A549 (cell line): ENCODE results near the gene CCR5. TPM values are rescaled to one million over a fixed set of nuclear protein-coding genes. Genes with fewer than 3 reads are reported as not detected.

Experiments used
- ATAC-seq, 2 experiments: fragments of 200-7000 bp in 1 of 2; fragments of >200 bp in 1 of 2; cut with Nextera tagmentation in 1 of 2; cut with Tn5 transposase in 1 of 2; 3 replicates each; pipeline versions ENCODE4 v1.8.0 to v1.9.1; 2018 to 2020; ENCODE audit warnings: mild to moderate bottlenecking in 1 of 2, moderate library complexity in 1 of 2
- CTCF ChIA-PET: fragments of 300-600 bp; sonication (Branson Sonifier 250); formaldehyde crosslinking; extraction: SDS; loops from one replicate; lab custom pipeline; 2021; ENCODE audit warnings: antibody characterized with exemption, inconsistent platforms; lab: Yijun Ruan, JAX
- POLR2A ChIA-PET: fragments of 350-600 bp; formaldehyde crosslinking; extraction: SDS; loops from one replicate; lab custom pipeline; 2021; ENCODE audit warnings: antibody characterized with exemption, inconsistent platforms; lab: Yijun Ruan, JAX
- DNase-seq, 2 experiments: peaks; one replicate each; pipeline versions ENCODE4 v3.0.0 to v3.0.0-alpha.2; 2011 to 2016; ENCODE audit warnings: low read depth in 1 of 2, low spot score in 1 of 2
- FAIRE-seq: peaks from 2 replicates; lab custom pipeline; 2011; peaks lifted over from hg19 to GRCh38; lab: Jason Lieb, UNC
- H3K27ac ChIP-seq, 2 experiments: fragments of >200 bp; sonication (Bioruptor Twin); formaldehyde crosslinking; 3 replicates each; pipeline ENCODE4 v1.5.1; 2016 to 2017
- H3K4me1 ChIP-seq: fragments of >200 bp; sonication (Bioruptor Twin); formaldehyde crosslinking; 3 replicates; pipeline ENCODE4 v1.6.1; 2016
- H3K4me2 ChIP-seq: fragments of >200 bp; sonication (Bioruptor Twin); formaldehyde crosslinking; 3 replicates; pipeline ENCODE4 v1.6.1; 2016
- H3K4me3 ChIP-seq: fragments of >200 bp; sonication (Bioruptor Twin); formaldehyde crosslinking; 3 replicates; pipeline ENCODE4 v1.5.1; 2016
- H3K9me3 ChIP-seq: fragments of >200 bp; sonication (Bioruptor Twin); formaldehyde crosslinking; 3 replicates; pipeline ENCODE4 v1.6.1; 2016
- CBX2 ChIP-seq: fragments of 200-600 bp; sonication (generic); IDR thresholded peaks from 2 replicates; pipeline ENCODE4 v1.6.1; 2016; ENCODE audit warnings: low read depth, mild to moderate bottlenecking, borderline replicate concordance
- CHD4 ChIP-seq: fragments of 200-600 bp; sonication (generic); IDR thresholded peaks from 2 replicates; pipeline ENCODE4 v1.6.1; 2016; ENCODE audit warnings: antibody characterized with exemption, mild to moderate bottlenecking, borderline replicate concordance
- EHF ChIP-seq: fragments of 250-450 bp; sonication (Bioruptor Pico); IDR thresholded peaks from 2 replicates; pipeline ENCODE4 v1.5.0; 2020; ENCODE audit warnings: mild to moderate bottlenecking
- FOSB ChIP-seq: fragments of 250-450 bp; sonication (Bioruptor Pico); IDR thresholded peaks from 2 replicates; pipeline ENCODE4 v1.5.0; 2020; ENCODE audit warnings: mild to moderate bottlenecking, moderate library complexity
- FOSL2 ChIP-seq, 2 experiments: fragments of 450-650 bp in 1 of 2; fragments of >200 bp in 1 of 2; sonication (Bioruptor Twin) in 1 of 2; formaldehyde crosslinking; IDR thresholded peaks; 2 replicates each; pipeline versions ENCODE4 v1.5.0 to v1.6.1; 2016 to 2020; ENCODE audit warnings: mild to moderate bottlenecking in 1 of 2, moderate library complexity in 1 of 2
- HEYL ChIP-seq: fragments of 250-450 bp; sonication (Bioruptor Pico); IDR thresholded peaks from 2 replicates; pipeline ENCODE4 v1.8.0; 2021; ENCODE audit warnings: mild to moderate bottlenecking, moderate library complexity
- HOXB5 ChIP-seq: fragments of 250-450 bp; sonication (Bioruptor Pico); IDR thresholded peaks from 2 replicates; pipeline ENCODE4 v1.5.0; 2020; ENCODE audit warnings: mild to moderate bottlenecking, moderate library complexity
- JUNB ChIP-seq: fragments of >200 bp; sonication (Bioruptor Twin); formaldehyde crosslinking; IDR thresholded peaks from 2 replicates; pipeline ENCODE4 v1.6.1; 2016
- MAFK ChIP-seq: fragments of 450-650 bp; IDR thresholded peaks from 2 replicates; pipeline ENCODE4 v1.6.1; 2014; ENCODE audit not compliant: partially characterized antibody
- MAX ChIP-seq: IDR thresholded peaks from 2 replicates; pipeline ENCODE4 v1.6.1; 2012
- MAZ ChIP-seq: fragments of 150-350 bp; IDR thresholded peaks from 2 replicates; pipeline ENCODE4 v1.6.1; 2014; ENCODE audit warnings: antibody characterized with exemption, low read depth, low read length, borderline replicate concordance
- NFE2L2 ChIP-seq: fragments of 150-350 bp; conservative IDR thresholded peaks from 2 replicates; pipeline ENCODE4 v1.6.1; 2014; ENCODE audit warnings: low read length
- NPAS2 ChIP-seq: fragments of 250-450 bp; sonication (Bioruptor Pico); IDR thresholded peaks from 2 replicates; pipeline ENCODE4 v1.8.0; 2022; ENCODE audit warnings: mild to moderate bottlenecking, moderate library complexity, borderline replicate concordance
- NR3C1 ChIP-seq: fragments of >200 bp; sonication (Bioruptor Twin); formaldehyde crosslinking; IDR thresholded peaks from 3 replicates; pipeline ENCODE4 v1.6.1; 2017
- POLR2A ChIP-seq: IDR thresholded peaks from 2 replicates; pipeline ENCODE4 v1.6.1; 2012; ENCODE audit warnings: mild to moderate bottlenecking, low read length
- POLR2AphosphoS2 ChIP-seq: conservative IDR thresholded peaks from 2 replicates; pipeline ENCODE4 v1.6.1; 2012; ENCODE audit warnings: low read length, improper control_type of control experiment, inconsistent platforms
- RAD21 ChIP-seq, 2 experiments: fragments of >200 bp in 1 of 2; sonication (Bioruptor Twin) in 1 of 2; formaldehyde crosslinking in 1 of 2; IDR thresholded peaks in 1 of 2; conservative IDR thresholded peaks in 1 of 2; 2 replicates in 1 of 2; 3 replicates in 1 of 2; pipeline ENCODE4 v1.6.1; 2012 to 2018; ENCODE audit warnings: inconsistent platforms in 1 of 2
- RARB ChIP-seq: fragments of 250-450 bp; sonication (Bioruptor Pico); IDR thresholded peaks from 2 replicates; pipeline ENCODE4 v1.8.0; 2021; ENCODE audit warnings: mild to moderate bottlenecking, moderate library complexity
- RFX5 ChIP-seq: fragments of 450-650 bp; IDR thresholded peaks from 2 replicates; pipeline ENCODE4 v1.7.1; 2014; ENCODE audit warnings: antibody characterized with exemption, mild to moderate bottlenecking, moderate library complexity
- TFCP2L1 ChIP-seq: fragments of 250-450 bp; sonication (Bioruptor Pico); IDR thresholded peaks from 2 replicates; pipeline ENCODE4 v1.5.0; 2021; ENCODE audit warnings: mild to moderate bottlenecking
- ZNF302 ChIP-seq: fragments of 250-450 bp; sonication (Bioruptor Pico); IDR thresholded peaks from 2 replicates; pipeline ENCODE4 v1.9.0; 2021; ENCODE audit warnings: inconsistent platforms, mild to moderate bottlenecking, moderate library complexity
- WGBS: methylation state at CpG from one replicate; pipeline ENCODE4 v1.1.6; 2017; ENCODE audit errors: missing lambda C conversion rate; 5-methylcytosine and 5-hydroxymethylcytosine counted together
- polyA minus RNA-seq: library from RNA; depleted of rRNA, polyadenylated mRNA; stranded (reverse); fragments of >200 nt; gene quantifications from 2 replicates; pipeline ENCODE4 v1.2.3, GENCODE V29; 2011; rRNA and poly(A)+ RNA removed
- polyA plus RNA-seq, 4 experiments: library from polyadenylated mRNA; depleted of rRNA in 3 of 4; stranded (reverse); fragments of >200 nt; fragmentation: RNase III in 1 of 4; extraction: RNeasy Plus Mini Kit Qiagen cat#74134 plus additional on column Dnase treatment in 1 of 4; gene quantifications; 2 replicates in 3 of 4; 3 replicates in 1 of 4; pipeline ENCODE4 v1.2.3, GENCODE V29; 2011 to 2017
- TF ChIP-seq, protein P1 (sequence below): fragments of 250-450 bp; sonication (Bioruptor Pico); IDR thresholded peaks from 2 replicates; pipeline ENCODE4 v1.5.0; 2021; ENCODE audit warnings: mild to moderate bottlenecking, moderate library complexity, borderline replicate concordance

CCR5 gene
- not detected in 2 replicates for polyA plus RNA-seq (2011; rRNA removed)
- not detected in 2 replicates for polyA plus RNA-seq (2012; cell fraction: cytosol; rRNA removed)
- polyA plus RNA-seq (2012; cell fraction: nucleus; rRNA removed): not detected in 2 replicates
- polyA plus RNA-seq (2017; fragmentation: RNase III; extraction: RNeasy Plus Mini Kit Qiagen cat#74134 plus additional on column Dnase treatment): not detected in 3 replicates
- not detected in 2 replicates for polyA minus RNA-seq

GRCh38 chr3:46370839-46371518 lies at the start of gene CCR5:
Gene CCR5 (plus strand): TSS chr3:46370946. CDS start chr3:46372903, 1,957 bp downstream.
- FAIRE-seq: no peak
- ATAC-seq: no peak
- H3K27ac ChIP-seq: no peak within 1 kb of the TSS
- no peak within 1 kb of the TSS for H3K4me3 ChIP-seq
- 30% methylated on average over 5 of the region's 5 CpGs for WGBS
- no peaks in the 10 kb centered on the region for H3K9me3 ChIP-seq
- ChIA-PET CTCF (interaction anchor here (0.6 to 2.3 kb wide), 4 partner anchors 11 to 293 kb away, joined by 3 to 7 read pairs (median 4); no protein-coding TSS in a partner anchor), POLR2A (no interaction called here)
- no peak within 1 kb of the TSS for H3K4me2 ChIP-seq
- TF ChIP-seq NPAS2 (no peak), POLR2AphosphoS2 (no peak), TFCP2L1 (CRISPR knock-in tag) (no peak), NFE2L2 (no peak), MAZ (no peak), NR3C1 (no peak), ZNF302 (CRISPR knock-in tag) (no peak), RAD21 (conservative IDR thresholded peaks at IDR 0.05 in 1 of 2, IDR thresholded peaks at IDR 0.05 in 1 of 2) (no peak), HOXB5 (CRISPR knock-in tag) (no peak), EHF (CRISPR knock-in tag) (no peak), JUNB (no peak), HEYL (CRISPR knock-in tag) (no peak), CBX2 (no peak), FOSL2 (IDR thresholded peaks at IDR 0.05) (no peak), FOSL2 (CRISPR knock-in tag; IDR thresholded peaks at IDR 0.05) (no peak), MAFK (no peak), FOSB (CRISPR knock-in tag) (no peak), POLR2A (no peak), CHD4 (no peak), MAX (no peak)
- TF ChIP-seq, protein P1, sequence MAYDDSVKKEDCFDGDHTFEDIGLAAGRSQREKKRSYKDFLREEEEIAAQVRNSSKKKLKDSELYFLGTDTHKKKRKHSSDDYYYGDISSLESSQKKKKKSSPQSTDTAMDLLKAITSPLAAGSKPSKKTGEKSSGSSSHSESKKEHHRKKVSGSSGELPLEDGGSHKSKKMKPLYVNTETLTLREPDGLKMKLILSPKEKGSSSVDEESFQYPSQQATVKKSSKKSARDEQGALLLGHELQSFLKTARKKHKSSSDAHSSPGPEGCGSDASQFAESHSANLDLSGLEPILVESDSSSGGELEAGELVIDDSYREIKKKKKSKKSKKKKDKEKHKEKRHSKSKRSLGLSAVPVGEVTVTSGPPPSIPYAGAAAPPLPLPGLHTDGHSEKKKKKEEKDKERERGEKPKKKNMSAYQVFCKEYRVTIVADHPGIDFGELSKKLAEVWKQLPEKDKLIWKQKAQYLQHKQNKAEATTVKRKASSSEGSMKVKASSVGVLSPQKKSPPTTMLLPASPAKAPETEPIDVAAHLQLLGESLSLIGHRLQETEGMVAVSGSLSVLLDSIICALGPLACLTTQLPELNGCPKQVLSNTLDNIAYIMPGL: no peak
- TF ChIP-seq, all 56 proteins: peak for 0
- H3K4me1 ChIP-seq: no peaks in the 10 kb centered on the region
- DNase-seq: no peak

DNA sequence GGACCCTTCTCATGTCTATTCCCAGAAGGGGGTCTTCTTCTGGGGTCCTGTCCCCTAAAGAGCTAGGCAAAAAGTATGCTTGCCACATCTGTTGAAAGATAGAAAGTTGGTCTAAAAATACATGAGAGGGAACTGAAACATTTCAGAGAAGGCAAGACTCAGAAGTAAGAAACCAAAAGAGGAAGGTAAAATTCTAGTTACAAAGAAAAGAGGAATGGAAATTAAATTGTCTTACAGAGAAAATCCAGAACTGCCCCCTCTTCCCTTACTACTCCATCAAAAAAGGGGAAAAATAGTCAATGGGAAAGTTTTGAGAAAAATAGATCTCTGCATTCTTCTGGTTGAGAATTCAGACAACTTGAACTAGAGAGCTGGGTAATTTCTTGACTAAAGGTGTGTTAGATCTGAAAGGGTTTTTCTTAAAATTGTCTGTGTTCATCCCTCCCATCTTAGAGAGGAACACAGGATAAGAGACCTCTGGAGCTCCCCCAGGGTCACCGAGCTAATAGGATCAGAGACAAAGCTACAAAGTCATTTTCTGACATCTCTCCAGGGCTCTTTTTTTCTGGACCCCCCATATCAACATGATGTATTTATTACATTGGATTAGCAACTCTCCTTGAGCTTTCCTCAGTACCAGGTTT lies 49.2 kb upstream of the CCR5 start:
- ATAC-seq: no peak
- WGBS: 0% methylated on average over 1 of the region's 1 CpG
- CTCF ChIA-PET: no interaction called here
- POLR2A ChIA-PET: no interaction called here
- no peaks in the 10 kb centered on the region for H3K4me1 ChIP-seq
- no peak overlapping the region for H3K4me3 ChIP-seq
- FAIRE-seq: no peak
- no peak for DNase-seq
- TF ChIP-seq MAX (no peak), RAD21 (conservative IDR thresholded peaks at IDR 0.05 in 1 of 2, IDR thresholded peaks at IDR 0.05 in 1 of 2) (no peak), CHD4 (no peak), RARB (CRISPR knock-in tag) (no peak), RFX5 (no peak)
- TF ChIP-seq, all 56 proteins: peak for 0
- no peak overlapping the region for H3K4me2 ChIP-seq
- no peaks in the 10 kb centered on the region for H3K9me3 ChIP-seq
- no peak overlapping the region for H3K27ac ChIP-seq
